PC-9 (cell line): ENCODE measurements around the gene PET100. TPM values are rescaled to one million over a fixed set of nuclear protein-coding genes. Genes with fewer than 3 reads are reported as not detected.

Source experiments
- BruUV-seq: library from RNA; stranded (reverse); fragments of 400-500 nt; replicated peaks from 2 replicates; lab custom pipeline; 2021; lab: Mats Ljungman, UMichigan
- CTCF ChIA-PET: fragments of 300-600 bp; sonication (Branson Sonifier 250); formaldehyde crosslinking; loops from one replicate; lab custom pipeline; 2022; ENCODE audit warnings: antibody characterized with exemption; lab: Charles Lee
- POLR2A ChIA-PET: fragments of 300-600 bp; sonication (Branson Sonifier 250); formaldehyde crosslinking; loops from one replicate; lab custom pipeline; 2022; ENCODE audit warnings: antibody characterized with exemption; ENCODE audit not compliant: unreplicated experiment; lab: Charles Lee
- DNase-seq, 2 experiments: peaks; one replicate each; pipeline versions ENCODE4 v3.0.0 to v3.0.0-alpha.2; 2015 to 2022; ENCODE audit warnings: mixed read lengths in 1 of 2
- H2AFZ ChIP-seq: fragments of 200-600 bp; sonication (generic); 2 replicates; pipeline ENCODE4 v1.8.1; 2017; ENCODE audit warnings: antibody characterized with exemption
- H3F3A ChIP-seq: fragments of 200-600 bp; sonication (generic); 2 replicates; pipeline ENCODE4 v1.8.1; 2017; ENCODE audit warnings: antibody characterized with exemption, mild to moderate bottlenecking, low read depth; ENCODE audit not compliant: insufficient read depth
- H3K27ac ChIP-seq: fragments of 200-600 bp; sonication (generic); 2 replicates; pipeline ENCODE4 v1.6.1; 2016; ENCODE audit warnings: mixed run types
- H3K27me3 ChIP-seq: fragments of 200-600 bp; sonication (generic); 2 replicates; pipeline ENCODE4 v1.6.1; 2016; ENCODE audit warnings: low read depth, mixed run types; ENCODE audit not compliant: insufficient read depth
- H3K36me3 ChIP-seq: fragments of 200-600 bp; sonication (generic); 2 replicates; pipeline ENCODE4 v1.6.1; 2016; ENCODE audit warnings: low read depth, mixed run types
- H3K4me1 ChIP-seq: fragments of 200-600 bp; sonication (generic); replicated peaks from 2 replicates; pipeline ENCODE4 v1.6.1; 2016; ENCODE audit warnings: mixed run types; ENCODE audit not compliant: insufficient read depth
- H3K4me2 ChIP-seq: fragments of 200-600 bp; sonication (generic); 2 replicates; pipeline ENCODE4 v1.6.1; 2017; ENCODE audit warnings: mixed run types
- H3K4me3 ChIP-seq: fragments of 200-600 bp; sonication (generic); 2 replicates; pipeline ENCODE4 v1.6.1; 2016; ENCODE audit warnings: mixed run types
- H3K79me2 ChIP-seq: fragments of 200-600 bp; sonication (generic); 2 replicates; pipeline ENCODE4 v1.6.1; 2017; ENCODE audit warnings: low read depth, mixed run types
- H3K9me2 ChIP-seq: fragments of 200-600 bp; sonication (generic); 2 replicates; pipeline ENCODE4 v1.8.1; 2017; ENCODE audit warnings: mild to moderate bottlenecking; ENCODE audit not compliant: insufficient read depth
- H3K9me3 ChIP-seq: fragments of 200-600 bp; sonication (generic); 2 replicates; pipeline ENCODE4 v1.8.1; 2016; ENCODE audit warnings: low read depth; ENCODE audit not compliant: insufficient read depth
- H4K20me1 ChIP-seq: fragments of 200-600 bp; sonication (generic); 2 replicates; pipeline ENCODE4 v1.8.1; 2017; ENCODE audit not compliant: insufficient read depth
- CTCF ChIP-seq: fragments of 200-600 bp; sonication (generic); conservative IDR thresholded peaks from 2 replicates; pipeline ENCODE4 v1.6.1; 2017; ENCODE audit warnings: mixed run types, antibody characterized with exemption, mild to moderate bottlenecking, moderate library complexity
- EZH2 ChIP-seq: fragments of 200-600 bp; sonication (generic); IDR thresholded peaks from 2 replicates; pipeline ENCODE4 v1.8.0; 2017; ENCODE audit warnings: antibody characterized with exemption, low read depth
- intact Hi-C: fragments of 100-400 bp; cut with micrococcal nuclease; formaldehyde crosslinking; loops from one replicate; pipeline ENCODE4 v1.10.0; 2022; ENCODE audit not compliant: unreplicated experiment
- total RNA-seq: library from RNA; stranded (reverse); gene quantifications from 2 replicates; pipeline ENCODE4 v1.2.3, GENCODE V29; 2021

PET100 gene
- total RNA-seq, 1 experiment from 2014 or later = 149 TPM

- POLR2A ChIA-PET = no interaction called here
- TF ChIP-seq EZH2 (no peak), CTCF (no peak)
- H3K36me3 ChIP-seq = no peaks in the 10 kb centered on the region
- H3K9me3 ChIP-seq = 0 out of 2 replicates have a peak, but pooled peaks cover 3% of the 10 kb centered on the region
- no peak within 1 kb of the TSS for H2AFZ ChIP-seq
- H4K20me1 ChIP-seq = no peaks in the 10 kb centered on the region
- H3K27ac ChIP-seq = no peak within 1 kb of the TSS
- CTCF ChIA-PET = no interaction called here
- H3K4me1 ChIP-seq = peaks cover 16% of the 10 kb centered on the region; the same call in 1 of the 2 replicates
- BruUV-seq = no TSS peak
- H3K9me2 ChIP-seq = no peaks in the 10 kb centered on the region
- peaks cover 7% of the 10 kb centered on the region; the same call in 1 of the 2 replicates for H3F3A ChIP-seq
- peaks cover 11% of the 10 kb centered on the region for H3K79me2 ChIP-seq
- no peak within 1 kb of the TSS for H3K4me3 ChIP-seq
- peaks cover 52% of the 10 kb centered on the region for H3K27me3 ChIP-seq
- DNase-seq = no peak
- intact Hi-C loops = loop anchor here (10.0 kb wide), 2 partner anchors 248 to 322 kb away; partner anchors contain the start of genes CTXN1 and SNAPC2
- H3K4me2 ChIP-seq = peak within 1 kb of the TSS; percentile 51
Measured at GRCh38 chr19:7676854-7677253, 47.3 kb downstream of the PET100 start, which contains the start of gene MCEMP1. MCEMP1 (plus strand) TSS chr19:7677090; CDS start chr19:7677121, 31 bp downstream.

GRCh38 chr19:7677669-7678311, 48.2 kb downstream of the PET100 start:
- Histone ChIP-seq H3K27ac (no peak overlapping the region), H4K20me1 (no peaks in the 10 kb centered on the region), H3K9me3 (0 out of 2 replicates have a peak, but pooled peaks cover 3% of the 10 kb centered on the region), H3K4me3 (no peak overlapping the region), H3F3A (peaks cover 7% of the 10 kb centered on the region; the same call in 1 of the 2 replicates), H2AFZ (no peak overlapping the region), H3K79me2 (peaks cover 19% of the 10 kb centered on the region), H3K4me2 (no peak overlapping the region), H3K27me3 (peaks cover 42% of the 10 kb centered on the region), H3K9me2 (no peaks in the 10 kb centered on the region), H3K4me1 (peaks cover 16% of the 10 kb centered on the region; the same call in 1 of the 2 replicates), H3K36me3 (no peaks in the 10 kb centered on the region)
- no peak for DNase-seq
- BruUV-seq = no TSS peak
- intact Hi-C loops = loop anchor here (2.0 to 10.0 kb wide), 3 partner anchors 59 to 323 kb away; partner anchors contain the start of genes CTXN1 and SNAPC2
- no peak for TF ChIP-seq CTCF
- ChIA-PET CTCF (no interaction called here), POLR2A (interaction anchor here (0.6 to 0.7 kb wide), 2 partner anchors 99 to 155 kb away, joined by 3 read pairs; no protein-coding TSS in a partner anchor)

GRCh38 chr19:7678971-7679751, 49.6 kb downstream of the PET100 start:
- intact Hi-C loops = loop anchor here (2.0 to 10.0 kb wide), 3 partner anchors 60 to 324 kb away; partner anchors contain the start of genes CTXN1 and SNAPC2
- Histone ChIP-seq H3K9me2 (no peaks in the 10 kb centered on the region), H3K27me3 (peaks cover 30% of the 10 kb centered on the region), H3F3A (peaks cover 16% of the 10 kb centered on the region; the same call in 1 of the 2 replicates), H4K20me1 (peaks cover 9% of the 10 kb centered on the region; the same call in 1 of the 2 replicates), H3K36me3 (0 out of 2 replicates have a peak, but pooled peaks cover 6% of the 10 kb centered on the region), H3K9me3 (0 out of 2 replicates have a peak, but pooled peaks cover under 1% of the 10 kb centered on the region), H3K4me2 (no peak overlapping the region), H3K4me3 (no peak overlapping the region), H3K4me1 (peaks cover 9% of the 10 kb centered on the region; the same call in 1 of the 2 replicates), H3K27ac (no peak overlapping the region), H3K79me2 (peaks cover 19% of the 10 kb centered on the region), H2AFZ (no peak overlapping the region)
- no TSS peak for BruUV-seq
- no peak for DNase-seq
- CTCF ChIA-PET = interaction anchor here (0.6 kb wide), 1 partner anchor 193 kb away, joined by 3 read pairs; no protein-coding TSS in a partner anchor
- POLR2A ChIA-PET = no interaction called here
- no peak for TF ChIP-seq EZH2
- TF ChIP-seq CTCF = 0 out of 2 replicates have a peak, but pooled peaks have one; percentile 23
